Hematopoietic multipotent progenitor cell treated with erythropoietin and hydrocortisone succinate and interleukin-3 and kit ligand, for 4 days (in vitro differentiated cells): Measurements from ENCODE around the gene RNF7.
"Not testable (repeated sequence)": the region's sequence is repeated elsewhere in the genome, so short reads cannot be mapped to it uniquely, and the experiment has no call there.

Experiments used
- DNase-seq: peaks from one replicate; pipeline ENCODE4 v3.0.0-alpha.2; 2015

Gene RNF7

DNA sequence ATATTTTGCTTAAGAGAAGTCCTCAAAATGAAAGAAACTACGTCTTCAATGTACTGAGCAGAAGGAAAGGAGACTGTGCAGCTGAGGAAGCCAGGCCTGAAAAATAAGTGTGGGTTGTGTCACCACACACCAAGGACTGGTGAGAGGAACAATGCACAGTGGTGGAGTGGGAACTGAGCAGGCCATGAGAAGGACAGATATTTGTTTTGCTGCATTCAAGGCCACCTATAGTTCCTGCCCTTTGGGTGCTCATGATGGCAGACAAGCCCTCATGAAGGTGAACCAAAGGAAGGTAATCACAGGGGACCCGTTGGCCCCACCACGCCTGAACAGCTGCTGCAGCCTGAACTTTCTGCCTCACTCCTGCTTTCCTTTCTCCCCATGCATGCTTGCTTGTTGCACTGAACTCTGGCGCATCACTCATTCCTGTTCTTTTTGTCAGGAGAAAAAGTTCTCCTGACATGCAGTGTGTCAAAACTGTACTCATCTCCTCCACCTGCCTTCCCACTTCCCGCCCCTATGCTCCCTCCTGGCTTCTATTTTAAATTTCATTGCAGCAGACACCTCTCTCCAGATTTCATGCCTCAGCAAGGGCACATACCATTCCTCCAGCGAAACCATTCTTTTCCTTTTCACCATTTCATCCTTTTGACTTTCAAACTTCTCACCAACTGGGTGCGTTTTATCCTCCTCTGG lies 2.2 kb upstream of the RNF7 start:
- no peak for DNase-seq

DNA sequence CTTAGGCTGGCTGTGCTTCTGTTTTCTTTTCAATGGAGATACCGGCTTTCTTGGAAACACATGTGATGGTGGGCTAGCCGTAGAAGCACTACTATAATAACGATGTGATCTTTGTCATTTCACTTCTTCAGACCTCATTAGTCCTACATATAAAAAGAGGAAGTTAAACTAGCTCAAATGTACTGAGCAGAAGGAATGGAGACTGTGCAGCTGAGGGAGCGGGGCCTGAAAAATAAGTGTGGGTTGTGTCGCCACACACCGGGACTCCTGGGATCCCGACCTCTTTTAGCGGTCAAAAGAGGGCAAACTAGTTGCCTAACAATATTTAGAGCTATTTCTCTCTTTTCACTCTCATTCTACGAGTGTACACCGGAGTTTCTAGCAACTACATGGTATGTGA lies 1.0 kb upstream of the RNF7 start:
- peak; percentile 53 for DNase-seq

DNA sequence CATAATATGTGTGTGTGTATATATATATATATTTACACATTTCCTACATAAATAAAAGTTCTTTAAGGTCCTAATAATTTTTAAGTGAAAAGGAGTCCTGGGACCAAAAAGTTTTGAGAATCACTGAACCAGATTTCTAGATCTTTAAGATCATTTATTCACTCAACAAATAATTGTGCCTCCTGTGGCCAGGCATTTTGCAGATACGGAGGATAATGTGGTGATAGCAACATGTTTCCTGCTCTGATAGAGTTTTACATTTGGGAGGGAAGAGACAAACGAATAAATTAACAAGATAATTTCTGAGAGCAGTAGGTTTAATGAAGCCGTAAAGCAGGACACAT lies 448 bp upstream of the RNF7 start:
- DNase-seq = no peak

DNA sequence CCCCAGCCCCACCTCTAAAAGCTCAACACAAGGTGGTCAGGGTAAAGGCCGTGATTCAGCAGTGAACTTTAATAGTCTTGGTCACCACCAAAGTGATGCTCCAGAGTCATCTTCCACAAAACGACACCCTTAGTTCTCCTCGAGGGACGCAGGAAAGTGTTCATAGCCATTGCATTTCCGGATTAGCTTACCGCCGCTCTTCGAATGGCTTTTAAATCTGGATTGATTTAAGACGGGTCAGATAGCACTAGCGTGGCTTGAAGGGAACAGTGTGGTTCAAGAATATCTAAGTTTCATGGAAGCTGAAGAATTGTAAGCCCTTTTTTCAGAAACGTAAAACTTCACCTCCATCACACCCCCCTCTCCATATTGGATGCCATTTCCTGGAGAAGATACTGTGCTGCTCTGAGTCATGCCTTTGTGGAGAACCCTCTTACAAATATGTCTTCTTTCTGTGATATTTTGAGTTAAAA lies 829 bp downstream of the RNF7 start:
- peak; percentile 73 for DNase-seq

DNA sequence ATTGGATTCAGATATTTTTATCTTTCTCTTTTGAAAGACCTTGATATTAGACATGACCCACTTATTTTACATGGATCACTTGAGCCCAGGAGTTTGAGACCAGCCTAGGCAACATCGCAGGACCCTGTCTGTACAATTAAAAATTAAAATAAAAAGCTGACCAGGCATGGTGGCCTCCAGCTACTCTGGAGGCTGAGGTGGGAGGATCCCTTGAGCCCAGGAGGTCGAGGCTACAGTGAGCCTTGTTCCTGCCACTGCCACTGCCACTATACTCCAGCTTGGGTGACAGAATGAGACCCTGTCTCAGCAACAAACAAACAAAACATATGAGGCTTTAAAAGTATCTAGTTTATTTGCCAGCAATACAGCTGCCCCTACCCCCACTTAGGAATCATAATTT lies 1.6 kb downstream of the RNF7 start:
- no peak for DNase-seq

DNA sequence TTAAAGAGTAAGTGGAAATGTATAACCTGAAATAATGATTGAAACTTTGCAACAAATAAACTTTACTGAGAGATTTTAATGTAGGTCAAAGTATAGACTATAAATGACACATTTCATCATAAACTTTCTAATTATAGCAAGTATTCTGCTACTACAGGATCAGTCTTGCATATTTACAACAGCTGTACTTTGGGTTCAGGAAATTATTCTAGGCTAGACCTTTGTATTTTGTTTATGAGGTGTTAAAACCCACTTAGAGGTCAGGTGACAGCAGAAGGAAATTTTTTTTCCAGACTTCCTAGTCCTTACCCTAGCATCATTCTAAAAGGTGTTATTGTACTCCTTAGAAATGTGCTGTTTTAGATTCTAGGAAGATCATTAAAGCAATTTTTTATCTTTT lies 2.3 kb downstream of the RNF7 start:
- no peak for DNase-seq

DNA sequence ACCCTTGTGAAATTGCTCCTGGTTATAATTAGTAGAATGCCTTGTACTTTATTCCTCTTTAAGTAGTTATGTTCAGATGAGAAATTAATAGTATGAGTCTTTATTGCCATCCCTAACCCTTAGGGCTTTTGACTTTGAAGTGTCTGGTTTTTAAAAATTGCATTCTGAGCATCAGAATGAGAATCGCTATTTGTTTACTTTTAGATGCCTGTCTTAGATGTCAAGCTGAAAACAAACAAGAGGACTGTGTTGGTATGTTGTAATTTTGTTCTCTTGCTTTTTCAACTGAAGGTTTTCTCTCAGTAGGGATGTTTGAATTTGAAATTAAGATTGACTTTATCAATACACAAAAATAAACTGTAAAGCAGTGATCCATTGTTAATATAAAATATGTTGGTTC lies 5.2 kb downstream of the RNF7 start:
- no peak for DNase-seq

DNA sequence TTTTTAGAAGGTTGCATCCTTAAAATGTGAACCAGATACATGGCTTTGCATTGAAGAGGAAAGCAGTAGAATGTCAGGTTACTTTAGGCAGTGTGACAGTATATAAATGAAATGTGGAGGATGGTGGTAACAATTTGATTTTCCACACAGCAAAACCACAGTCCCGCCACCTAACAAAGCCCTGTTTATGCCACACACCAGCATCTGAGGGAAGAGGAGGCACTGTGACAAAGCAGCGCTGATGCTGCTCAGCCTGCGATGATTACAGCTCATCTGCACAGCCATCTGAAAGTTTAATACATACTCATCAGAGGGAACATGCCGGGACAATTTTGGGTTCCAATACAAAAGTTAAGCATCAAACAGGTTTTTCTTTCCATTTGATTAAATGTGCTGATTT lies 8.9 kb downstream of the RNF7 start:
- no peak for DNase-seq

DNA sequence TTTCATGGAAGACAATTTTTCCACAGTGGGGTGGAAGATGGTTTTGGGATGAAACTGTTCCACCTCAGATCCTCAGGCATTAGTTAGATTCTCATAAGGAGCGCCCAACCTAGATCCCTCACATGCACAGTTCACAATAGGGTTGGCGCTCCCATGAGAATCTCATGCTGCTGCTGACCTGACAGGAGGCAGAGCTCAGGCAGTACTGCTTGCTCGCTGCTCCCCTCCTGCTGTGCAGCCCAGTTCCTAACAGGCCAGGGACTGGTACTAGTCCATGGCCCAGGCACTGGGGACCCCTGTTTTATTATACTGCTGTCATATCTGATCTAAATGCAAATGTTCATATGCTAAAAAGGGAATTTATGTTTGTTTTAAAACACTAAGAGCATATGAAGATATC lies 15.3 kb downstream of the RNF7 start:
- no peak for DNase-seq

DNA sequence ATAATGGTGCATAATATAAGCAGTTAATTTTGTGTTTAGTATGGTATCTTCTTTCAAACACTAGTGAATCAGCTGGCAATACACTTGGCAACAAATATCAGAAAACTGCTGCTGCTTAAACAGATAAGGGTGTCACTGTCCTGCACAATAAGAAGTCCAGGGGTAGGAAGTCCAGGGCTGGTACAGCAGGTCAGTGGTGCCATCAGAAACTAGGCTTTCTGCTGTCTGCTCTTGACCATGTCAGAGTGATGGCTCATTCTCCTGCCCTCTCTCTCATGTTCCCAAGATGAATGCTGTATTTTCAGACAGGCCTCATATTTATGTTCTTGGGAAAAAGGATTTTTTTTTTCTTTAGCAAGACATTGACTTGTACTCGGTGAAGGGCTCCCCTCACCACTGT lies 15.9 kb downstream of the RNF7 start:
- DNase-seq = peak; percentile 31

DNA sequence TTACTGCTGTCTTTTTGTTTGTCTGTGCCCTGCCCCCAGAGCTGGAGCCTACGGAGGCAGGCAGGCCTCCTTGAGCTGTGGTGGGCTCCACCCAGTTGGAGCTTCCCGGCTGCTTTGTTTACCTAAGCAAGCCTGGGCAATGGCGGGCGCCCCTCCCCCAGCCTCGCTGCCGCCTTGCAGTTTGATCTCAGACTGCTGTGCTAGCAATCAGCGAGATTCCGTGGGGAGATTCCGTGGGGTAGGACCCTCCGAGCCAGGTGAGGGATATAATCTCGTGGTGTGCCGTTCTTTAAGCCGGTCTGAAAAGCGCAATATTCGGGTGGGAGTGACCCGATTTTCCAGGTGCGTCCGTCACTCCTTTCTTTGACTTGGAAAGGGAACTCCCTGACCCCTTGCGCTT lies 24.5 kb downstream of the RNF7 start:
- DNase-seq = not testable (repeated sequence)

DNA sequence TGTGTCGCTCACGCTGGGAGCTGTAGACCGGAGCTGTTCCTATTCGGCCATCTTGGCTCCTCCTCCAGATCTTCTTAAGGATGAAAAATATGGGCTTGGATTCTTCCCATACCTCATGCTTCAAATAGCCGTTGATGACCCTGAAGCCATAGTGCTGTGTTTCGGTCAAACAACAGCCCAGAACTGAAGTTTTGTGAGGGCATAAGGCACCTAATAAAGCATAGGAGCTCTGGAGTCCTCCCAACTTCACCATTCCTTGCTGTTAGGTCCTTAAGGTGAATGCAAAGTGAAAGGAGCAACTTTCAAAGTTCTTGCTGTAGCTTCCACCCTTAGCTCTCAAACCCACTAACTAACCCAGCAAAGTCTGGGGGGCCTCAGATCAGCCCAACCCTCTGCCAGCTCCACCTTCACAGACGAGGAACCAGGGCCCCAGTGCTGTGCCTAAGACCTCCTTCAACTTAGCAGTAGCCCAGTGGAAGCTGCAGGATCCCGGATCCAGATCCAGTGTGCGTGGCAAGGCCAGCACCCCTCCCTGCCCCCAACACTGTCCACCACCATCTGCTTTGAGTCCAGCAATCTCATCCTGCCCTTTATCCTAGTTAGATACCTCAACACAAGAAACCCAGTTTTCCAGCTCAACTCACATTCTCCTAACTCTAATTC lies 25.1 kb downstream of the RNF7 start, which contains the start of gene GRK7:
Gene GRK7 (plus strand): TSS at position 321 of the 663 bp plus-strand sequence. CDS start 14,877 bp downstream, outside the sequence.
- no peak for DNase-seq

DNA sequence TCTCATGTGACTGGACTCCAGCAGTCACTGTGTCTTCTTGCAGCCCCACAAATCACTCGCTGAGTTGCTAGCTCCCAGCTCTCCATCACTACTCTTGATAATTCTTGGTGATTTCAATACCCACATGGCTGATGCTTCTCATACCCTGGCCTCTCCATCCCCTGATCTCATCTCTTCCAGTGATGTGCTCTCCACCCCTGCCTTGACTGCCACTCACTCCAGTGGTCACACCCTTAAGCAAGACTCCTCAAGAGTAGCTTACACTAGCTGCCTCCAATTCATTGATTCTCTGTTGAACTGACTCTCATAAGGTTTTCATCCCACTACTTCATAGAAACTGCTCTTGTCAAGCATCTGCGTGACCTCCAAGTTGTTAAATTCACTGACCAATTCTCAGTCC lies 25.9 kb downstream of the RNF7 start:
- peak; percentile 16 for DNase-seq

DNA sequence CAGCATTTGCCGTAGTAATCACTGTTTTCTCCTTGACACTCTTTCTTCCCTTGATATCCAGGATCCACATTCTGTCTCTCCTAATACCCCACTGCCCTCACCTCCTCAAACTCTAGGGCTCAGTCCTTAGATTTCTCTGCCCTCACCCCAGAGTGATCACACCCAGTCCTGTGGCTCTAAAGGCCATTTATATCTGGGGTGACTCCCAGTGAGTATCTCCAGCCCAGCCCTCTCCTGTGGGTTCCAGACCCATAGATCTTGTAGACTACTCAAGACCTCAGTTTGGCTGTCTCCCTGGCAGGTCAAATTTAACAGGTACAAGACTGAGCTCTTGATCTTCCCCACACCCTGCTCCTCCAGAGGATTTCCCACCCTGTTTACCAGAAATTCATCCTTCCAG lies 26.4 kb downstream of the RNF7 start:
- DNase-seq = no peak

DNA sequence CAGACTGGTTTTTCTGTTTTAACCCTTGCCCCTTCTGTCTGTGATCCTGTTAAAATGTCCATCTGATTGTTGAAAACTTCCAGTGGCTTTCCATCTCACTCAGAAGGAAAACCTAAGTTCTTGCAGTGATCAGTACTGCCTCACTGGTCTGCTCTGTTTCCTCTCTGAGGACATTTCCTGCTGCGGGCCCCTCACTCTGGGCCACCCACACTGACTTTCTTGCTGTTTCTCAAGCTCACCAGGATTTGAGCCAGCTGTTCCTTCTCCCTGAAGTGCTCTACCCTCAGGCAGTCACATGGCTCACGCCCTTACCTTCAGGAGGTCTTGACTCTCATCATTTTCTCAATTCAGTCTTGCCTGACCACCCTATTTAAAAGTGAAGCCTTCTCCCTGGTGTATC lies 26.9 kb downstream of the RNF7 start:
- no peak for DNase-seq

DNA sequence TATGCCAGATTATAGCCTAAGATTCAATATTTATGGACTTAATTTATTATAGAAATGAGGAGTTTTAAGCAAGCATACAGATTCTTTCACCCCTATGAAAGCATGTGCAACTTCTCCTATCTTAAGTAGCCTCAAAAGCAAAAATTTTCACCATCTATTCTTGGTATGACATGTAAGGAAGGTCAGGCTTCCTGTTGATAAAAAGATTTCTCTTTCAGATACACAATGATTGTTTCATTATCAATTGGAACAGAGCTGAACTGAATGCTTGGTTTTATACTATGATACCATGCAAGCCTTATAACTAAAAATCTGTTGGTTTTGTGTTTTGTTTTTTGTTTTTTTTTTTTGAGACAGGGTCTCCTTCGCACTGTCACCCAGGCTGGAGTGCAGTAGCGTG lies 29.0 kb downstream of the RNF7 start:
- peak; percentile 69 for DNase-seq

DNA sequence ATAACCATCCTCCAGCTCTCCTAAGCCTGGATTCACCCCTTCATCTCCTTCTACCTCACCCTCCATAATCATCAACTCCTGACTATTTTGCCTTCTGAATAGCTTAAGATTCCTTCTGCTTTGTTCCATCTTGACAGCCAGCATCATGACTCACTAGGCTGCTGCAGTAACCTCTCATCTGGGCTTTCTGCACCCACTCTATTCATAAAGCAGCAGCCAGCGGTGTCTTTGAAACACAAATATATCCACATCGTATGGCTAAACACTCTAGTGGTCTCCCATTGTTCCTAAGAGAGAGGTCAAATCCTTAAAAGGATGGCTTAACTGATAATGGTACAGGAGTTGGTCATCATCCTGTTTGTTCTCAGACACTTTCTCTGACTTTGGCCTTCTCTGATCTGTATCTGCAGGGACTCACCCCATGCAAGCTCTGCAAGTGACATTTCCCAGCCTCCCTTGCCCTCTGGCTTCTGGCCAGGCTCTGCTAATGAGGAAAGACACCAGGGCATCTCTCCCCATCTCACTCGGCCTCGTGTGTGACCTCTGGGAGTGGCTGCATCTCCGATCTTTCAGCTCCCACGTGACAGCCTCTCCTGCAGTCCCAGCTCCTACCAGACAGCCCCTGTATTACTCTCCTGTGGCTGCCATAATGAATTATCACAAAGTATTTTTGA lies 31.3 kb downstream of the RNF7 start:
- peak; percentile 46 for DNase-seq

DNA sequence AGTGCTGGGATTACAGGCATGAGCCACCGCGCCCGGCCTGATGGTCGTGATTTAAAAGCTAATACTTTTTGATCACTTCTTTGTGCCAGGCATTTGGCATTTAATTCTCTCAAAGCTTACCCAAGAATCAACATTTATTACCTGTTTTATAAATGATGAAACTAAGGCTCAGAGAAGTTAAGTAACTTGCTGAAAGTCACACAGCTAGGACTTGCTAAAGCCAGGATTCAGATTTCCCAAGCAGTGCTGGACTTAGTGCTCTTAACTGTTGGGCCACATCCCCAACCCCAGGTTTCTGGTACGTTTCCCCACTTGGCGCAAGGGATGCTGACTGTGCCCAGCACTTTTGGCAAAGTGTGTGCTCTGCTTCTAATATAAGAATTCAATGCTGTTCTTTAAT lies 35.6 kb downstream of the RNF7 start:
- no peak for DNase-seq

DNA sequence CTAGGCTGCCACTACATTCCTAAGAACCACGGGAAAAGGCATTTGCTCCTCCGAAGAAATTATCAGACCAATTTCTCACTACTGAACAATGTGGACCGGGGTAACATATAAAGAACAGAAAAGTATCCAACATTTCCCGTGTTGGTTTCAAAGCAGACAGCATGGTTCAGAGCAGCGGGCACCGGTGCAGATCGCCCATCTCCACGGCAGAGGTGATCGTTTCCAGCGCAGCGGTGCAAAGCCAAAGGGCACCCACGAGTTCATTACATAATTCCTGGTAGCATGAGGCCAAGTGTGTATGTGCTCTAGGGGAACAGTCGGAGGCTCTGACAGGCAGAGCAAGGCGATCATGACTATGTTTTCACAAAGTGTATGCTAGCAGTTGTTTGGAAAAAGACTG lies 38.3 kb downstream of the RNF7 start:
- DNase-seq = no peak

DNA sequence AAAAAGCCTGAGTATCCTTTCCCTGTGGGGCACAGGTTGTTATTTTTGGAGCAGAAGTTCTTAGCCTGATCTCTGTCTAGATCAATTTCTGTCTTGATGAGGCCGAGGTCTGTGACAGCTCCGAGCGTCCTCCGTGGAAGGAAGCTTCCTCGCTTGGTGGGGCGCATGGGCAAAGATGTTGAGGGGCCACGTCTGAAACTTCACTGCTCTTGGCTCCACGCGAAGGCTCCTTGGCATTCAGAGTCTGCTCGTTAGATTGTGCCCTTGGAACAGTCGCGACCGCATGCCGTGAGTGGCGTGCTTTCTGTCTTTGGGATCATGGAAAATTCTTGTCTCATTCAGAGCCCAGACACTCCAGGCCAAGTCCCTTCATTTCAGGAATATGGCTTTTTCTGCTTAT lies 38.8 kb downstream of the RNF7 start:
- no peak for DNase-seq

DNA sequence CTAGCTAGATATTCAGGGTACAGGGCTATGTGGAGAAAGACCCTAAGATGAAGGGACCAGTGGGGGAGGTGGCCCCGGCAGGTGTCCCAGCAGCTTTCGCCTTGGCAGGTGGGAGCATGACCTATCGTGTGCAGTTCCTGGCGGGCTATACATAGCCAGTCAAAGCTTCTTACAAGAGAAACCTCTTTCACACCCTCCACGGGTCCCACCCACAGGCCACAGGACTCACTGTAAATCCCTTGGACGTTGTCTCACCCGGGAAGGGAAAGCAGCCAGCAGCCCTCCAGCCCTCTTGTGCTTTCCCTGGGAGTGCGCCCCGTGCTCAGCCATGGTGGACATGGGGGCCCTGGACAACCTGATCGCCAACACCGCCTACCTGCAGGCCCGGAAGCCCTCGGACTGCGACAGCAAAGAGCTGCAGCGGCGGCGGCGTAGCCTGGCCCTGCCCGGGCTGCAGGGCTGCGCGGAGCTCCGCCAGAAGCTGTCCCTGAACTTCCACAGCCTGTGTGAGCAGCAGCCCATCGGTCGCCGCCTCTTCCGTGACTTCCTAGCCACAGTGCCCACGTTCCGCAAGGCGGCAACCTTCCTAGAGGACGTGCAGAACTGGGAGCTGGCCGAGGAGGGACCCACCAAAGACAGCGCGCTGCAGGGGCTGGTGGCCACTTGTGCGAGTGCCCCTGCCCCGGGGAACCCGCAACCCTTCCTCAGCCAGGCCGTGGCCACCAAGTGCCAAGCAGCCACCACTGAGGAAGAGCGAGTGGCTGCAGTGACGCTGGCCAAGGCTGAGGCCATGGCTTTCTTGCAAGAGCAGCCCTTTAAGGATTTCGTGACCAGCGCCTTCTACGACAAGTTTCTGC lies 40.1 kb downstream of the RNF7 start:
- no peak for DNase-seq

DNA sequence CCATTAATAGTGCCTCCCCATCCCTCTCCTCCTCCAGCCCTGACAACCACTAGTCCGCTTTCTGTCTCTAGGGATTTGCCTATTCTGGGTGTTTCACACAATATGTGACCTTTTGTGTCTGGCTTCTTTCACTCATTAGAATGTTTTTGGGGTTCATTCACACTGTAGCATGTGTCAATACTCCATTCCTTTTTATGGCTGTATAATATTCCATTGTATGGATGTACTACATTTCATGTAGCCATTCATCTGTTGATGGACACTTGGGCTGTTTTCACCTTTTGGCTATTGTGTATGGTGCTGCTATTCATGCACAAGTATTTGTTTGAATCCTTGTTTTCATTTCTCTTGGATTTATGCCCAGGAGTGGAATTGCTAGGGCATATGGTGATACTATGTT lies 41.6 kb downstream of the RNF7 start:
- no peak for DNase-seq

DNA sequence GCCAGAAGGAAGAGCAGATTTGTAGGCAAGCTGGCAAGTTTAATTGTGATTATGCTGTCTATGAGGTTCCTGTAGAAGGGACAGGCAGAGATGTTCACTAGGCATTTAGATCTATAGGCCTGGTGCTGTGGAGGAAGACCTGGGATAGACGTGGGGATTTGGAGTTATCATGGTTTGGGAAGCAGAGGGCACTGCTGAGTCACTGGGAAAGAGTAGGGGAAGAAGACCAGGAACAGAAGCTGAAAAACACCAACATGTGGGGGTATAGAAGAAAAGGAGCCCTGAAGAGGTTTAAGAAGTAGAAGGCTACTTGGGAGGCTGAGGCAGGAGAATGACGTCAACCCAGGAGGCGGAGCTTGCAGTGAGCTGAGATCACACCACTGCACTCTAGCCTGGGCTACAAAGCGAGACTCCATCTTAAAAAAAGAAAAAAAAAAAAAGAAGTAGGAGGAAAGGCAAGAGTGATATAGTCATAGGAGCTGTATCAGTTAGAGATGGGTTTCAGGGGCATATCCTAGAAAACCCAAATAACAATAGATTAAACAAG lies 44.4 kb downstream of the RNF7 start:
- DNase-seq = no peak
